Vagina (tissue), 2 donors: ENCODE data around the gene FGF1. TPM values are rescaled to one million over a fixed set of nuclear protein-coding genes. Genes with fewer than 3 reads are reported as not detected.

Experiments used
- DNase-seq, 2 donors: peaks; one replicate each; pipeline ENCODE4 v3.0.0-alpha.2; 2017; ENCODE audit errors: extremely low spot score in 2 of 2
- H3K27ac ChIP-seq: fragments of 200-600 bp; sonication (generic); one replicate; pipeline ENCODE4 v1.5.1; 2019
- H3K27me3 ChIP-seq: fragments of 200-600 bp; sonication (generic); one replicate; pipeline ENCODE4 v1.5.1; 2019
- H3K36me3 ChIP-seq, 2 donors: fragments of 200-600 bp; sonication (generic); one replicate each; pipeline ENCODE4 v1.5.1; 2017 to 2019
- H3K4me1 ChIP-seq: fragments of 200-600 bp; sonication (generic); one replicate; pipeline ENCODE4 v1.5.1; 2019
- H3K4me3 ChIP-seq, 2 donors: fragments of 200-600 bp; sonication (generic); 1 replicate in 1 of 2; 2 replicates in 1 of 2; pipeline ENCODE4 v1.5.1; 2016 to 2019
- H3K9me3 ChIP-seq: fragments of 200-600 bp; sonication (generic); one replicate; pipeline ENCODE4 v1.5.1; 2019
- POLR2A ChIP-seq, 2 donors: fragments of 450-650 bp; IDR thresholded peaks; one replicate each; pipeline ENCODE4 v1.6.1; 2017; ENCODE audit warnings: antibody characterized with exemption in 2 of 2, mild to moderate bottlenecking in 2 of 2, moderate library complexity in 2 of 2
- POLR2AphosphoS5 ChIP-seq, 2 donors: sonication (generic); formaldehyde crosslinking; IDR thresholded peaks; one replicate each; pipeline ENCODE4 v1.9.0; 2017; ENCODE audit warnings: antibody characterized with exemption in 2 of 2, mild to moderate bottlenecking in 2 of 2, low read depth in 1 of 2; ENCODE audit not compliant: insufficient read depth in 1 of 2
- intact Hi-C: fragments of 100-400 bp; cut with DNase I; formaldehyde crosslinking; loops from one replicate; pipeline ENCODE4 v1.15.1; 2023
- total RNA-seq: library from RNA; depleted of rRNA; stranded (reverse); fragments of >200 nt; gene quantifications from one replicate; pipeline ENCODE4 v1.2.3, GENCODE V29; 2016
- TF ChIP-seq, protein P1 (sequence below), 3 experiments: fragments of 450-650 bp in 2 of 3; fragments of 200-600 bp in 1 of 3; sonication (generic) in 1 of 3; IDR thresholded peaks; one replicate each; pipeline ENCODE4 v1.5.1; 2017 to 2019; ENCODE audit warnings: antibody characterized with exemption in 3 of 3, mild to moderate bottlenecking in 2 of 3, moderate library complexity in 2 of 3

The FGF1 gene
- total RNA-seq, 1 donor from 2014 or later, result 2.0 TPM

DNA sequence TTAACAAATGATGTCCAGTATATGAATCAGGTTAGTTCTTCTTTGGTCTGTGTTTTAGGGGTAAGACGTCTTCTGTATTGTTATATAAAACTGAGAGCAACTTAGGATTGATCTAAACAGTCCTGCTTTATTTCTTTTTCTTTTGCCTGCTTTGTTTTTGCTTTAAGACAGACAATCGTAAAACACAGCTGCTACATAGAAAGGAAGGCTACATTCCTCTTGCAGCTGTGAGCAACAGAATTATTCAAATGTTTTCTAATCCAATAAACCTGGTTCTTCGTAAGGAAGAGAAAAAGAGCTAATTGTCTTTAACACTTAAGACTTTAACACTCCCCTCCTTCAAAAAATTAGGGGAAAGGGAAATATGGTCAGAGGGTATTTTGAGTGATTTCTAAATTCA lies 14.6 kb downstream of the FGF1 start:
- H3K9me3 ChIP-seq, result no peaks in the 10 kb centered on the region
- no peaks in the 10 kb centered on the region for H3K27me3 ChIP-seq
- no peak for DNase-seq
- H3K36me3 ChIP-seq, result no peaks in the 10 kb centered on the region
- H3K4me1 ChIP-seq, result no peaks in the 10 kb centered on the region
- no peak overlapping the region for H3K27ac ChIP-seq
- H3K4me3 ChIP-seq, result no peak overlapping the region
- no peak for TF ChIP-seq POLR2A (IDR thresholded peaks at IDR 0.05)
- TF ChIP-seq, protein P1, sequence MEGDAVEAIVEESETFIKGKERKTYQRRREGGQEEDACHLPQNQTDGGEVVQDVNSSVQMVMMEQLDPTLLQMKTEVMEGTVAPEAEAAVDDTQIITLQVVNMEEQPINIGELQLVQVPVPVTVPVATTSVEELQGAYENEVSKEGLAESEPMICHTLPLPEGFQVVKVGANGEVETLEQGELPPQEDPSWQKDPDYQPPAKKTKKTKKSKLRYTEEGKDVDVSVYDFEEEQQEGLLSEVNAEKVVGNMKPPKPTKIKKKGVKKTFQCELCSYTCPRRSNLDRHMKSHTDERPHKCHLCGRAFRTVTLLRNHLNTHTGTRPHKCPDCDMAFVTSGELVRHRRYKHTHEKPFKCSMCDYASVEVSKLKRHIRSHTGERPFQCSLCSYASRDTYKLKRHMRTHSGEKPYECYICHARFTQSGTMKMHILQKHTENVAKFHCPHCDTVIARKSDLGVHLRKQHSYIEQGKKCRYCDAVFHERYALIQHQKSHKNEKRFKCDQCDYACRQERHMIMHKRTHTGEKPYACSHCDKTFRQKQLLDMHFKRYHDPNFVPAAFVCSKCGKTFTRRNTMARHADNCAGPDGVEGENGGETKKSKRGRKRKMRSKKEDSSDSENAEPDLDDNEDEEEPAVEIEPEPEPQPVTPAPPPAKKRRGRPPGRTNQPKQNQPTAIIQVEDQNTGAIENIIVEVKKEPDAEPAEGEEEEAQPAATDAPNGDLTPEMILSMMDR (IDR thresholded peaks at IDR 0.05), result no peak
- TF ChIP-seq POLR2AphosphoS5 (IDR thresholded peaks at IDR 0.05; ENCODE audit: insufficient read depth in 1 of 2, low read depth in 1 of 2), result no peak
- intact Hi-C loops, result no loop called here

- TF ChIP-seq POLR2A (IDR thresholded peaks at IDR 0.05), result no peak
- TF ChIP-seq, protein P1 (IDR thresholded peaks at IDR 0.05), result no peak
- no peak for TF ChIP-seq POLR2AphosphoS5 (IDR thresholded peaks at IDR 0.05; ENCODE audit: insufficient read depth in 1 of 2, low read depth in 1 of 2)
- no peak overlapping the region for H3K27ac ChIP-seq
Measured at GRCh38 chr5:142670804-142671203, 15.1 kb downstream of the FGF1 start.

GRCh38 chr5:142669477-142669876 lies 16.4 kb downstream of the FGF1 start:
- no peaks in the 10 kb centered on the region for H3K36me3 ChIP-seq
- no peaks in the 10 kb centered on the region for H3K27me3 ChIP-seq
- no peak for DNase-seq
- TF ChIP-seq, protein P1 (IDR thresholded peaks at IDR 0.05), result no peak
- TF ChIP-seq POLR2A (IDR thresholded peaks at IDR 0.05) (no peak), POLR2AphosphoS5 (IDR thresholded peaks at IDR 0.05; ENCODE audit: insufficient read depth in 1 of 2, low read depth in 1 of 2) (no peak)
- no peak overlapping the region for H3K4me3 ChIP-seq
- no peaks in the 10 kb centered on the region for H3K4me1 ChIP-seq
- H3K27ac ChIP-seq, result no peak overlapping the region
- H3K9me3 ChIP-seq, result no peaks in the 10 kb centered on the region
- intact Hi-C loops, result no loop called here

More at GRCh38 chr5:142670804-142671203, 15.1 kb downstream of the FGF1 start:
- Histone ChIP-seq H3K36me3 (no peaks in the 10 kb centered on the region), H3K4me1 (no peaks in the 10 kb centered on the region), H3K4me3 (no peak overlapping the region), H3K9me3 (no peaks in the 10 kb centered on the region), H3K27me3 (no peaks in the 10 kb centered on the region)
- DNase-seq, result no peak
- intact Hi-C loops, result no loop called here

DNA sequence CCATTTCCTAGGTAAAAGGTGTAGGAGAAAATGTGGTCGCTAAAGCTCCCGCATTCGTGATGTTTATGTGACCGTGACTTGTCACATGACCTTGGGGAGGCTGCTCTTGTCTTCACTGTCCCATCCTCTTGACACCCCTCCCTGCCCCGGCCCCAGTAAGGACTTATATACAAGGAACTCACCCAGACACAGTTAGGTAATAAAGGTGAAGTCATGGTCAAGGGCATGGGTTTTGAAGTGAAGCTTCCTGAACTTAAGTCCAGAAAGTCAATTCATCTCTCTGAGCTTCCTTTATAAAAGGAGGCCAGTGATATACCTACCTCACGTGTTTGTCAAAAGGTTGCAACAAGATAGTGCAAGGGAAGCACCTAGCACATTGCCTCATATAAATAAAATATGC lies 17.6 kb downstream of the FGF1 start:
- H3K36me3 ChIP-seq, result no peaks in the 10 kb centered on the region
- no peaks in the 10 kb centered on the region for H3K27me3 ChIP-seq
- TF ChIP-seq POLR2AphosphoS5 (IDR thresholded peaks at IDR 0.05; ENCODE audit: insufficient read depth in 1 of 2, low read depth in 1 of 2) (no peak), POLR2A (IDR thresholded peaks at IDR 0.05) (no peak)
- TF ChIP-seq, protein P1 (IDR thresholded peaks at IDR 0.05), result no peak
- H3K4me1 ChIP-seq, result no peaks in the 10 kb centered on the region
- H3K4me3 ChIP-seq, result no peak overlapping the region
- H3K27ac ChIP-seq, result no peak overlapping the region
- intact Hi-C loops, result no loop called here
- no peaks in the 10 kb centered on the region for H3K9me3 ChIP-seq
- DNase-seq, result no peak

DNA sequence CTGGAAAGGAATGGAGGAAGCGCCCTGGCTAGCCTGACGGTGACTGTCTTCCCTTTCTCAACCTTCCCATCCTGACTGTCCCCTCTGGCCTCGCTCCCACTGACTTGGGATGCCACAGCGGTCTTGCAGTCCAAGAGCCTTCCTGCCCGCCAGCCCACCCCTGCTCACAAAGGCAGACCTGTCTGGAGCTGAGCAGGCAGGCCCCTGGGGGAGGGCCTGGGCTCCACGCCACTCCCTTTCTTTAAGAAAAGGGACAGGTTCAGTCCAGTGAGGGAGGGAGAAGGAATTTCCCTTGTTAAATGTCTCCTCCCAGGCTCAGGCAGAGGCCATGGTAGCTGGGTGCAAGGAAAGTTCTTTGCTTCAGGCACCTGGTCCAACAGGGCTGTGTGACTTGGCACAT lies 18.1 kb downstream of the FGF1 start:
- DNase-seq, result no peak
- Histone ChIP-seq H3K4me3 (no peak overlapping the region), H3K27ac (no peak overlapping the region), H3K4me1 (no peaks in the 10 kb centered on the region), H3K9me3 (no peaks in the 10 kb centered on the region), H3K36me3 (no peaks in the 10 kb centered on the region), H3K27me3 (no peaks in the 10 kb centered on the region)
- TF ChIP-seq POLR2A (IDR thresholded peaks at IDR 0.05), result no peak
- TF ChIP-seq, protein P1 (IDR thresholded peaks at IDR 0.05), result no peak
- TF ChIP-seq POLR2AphosphoS5 (IDR thresholded peaks at IDR 0.05; ENCODE audit: insufficient read depth in 1 of 2, low read depth in 1 of 2), result no peak
- intact Hi-C loops, result no loop called here
